Glutamatergic neuron (in vitro differentiated cells): ENCODE data around the gene SLC6A6. TPM values are rescaled to one million over a fixed set of nuclear protein-coding genes. Genes with fewer than 3 reads are reported as not detected.
A peak's percentile ranks its signal among the peaks of the same experiment; 100 is the strongest.

Experiments used
- DNase-seq: peaks from one replicate; pipeline ENCODE4 v3.0.0; 2022
- H3K27ac Mint-ChIP-seq: one replicate; pipeline ENCODE4 v1.8.0; 2020; ENCODE audit warnings: mild to moderate bottlenecking, mixed read lengths, inconsistent platforms; ENCODE audit not compliant: unreplicated experiment
- H3K27me3 Mint-ChIP-seq: one replicate; pipeline ENCODE4 v1.8.0; 2020; ENCODE audit warnings: mild to moderate bottlenecking, moderate library complexity, mixed read lengths, inconsistent platforms; ENCODE audit not compliant: unreplicated experiment
- H3K36me3 Mint-ChIP-seq: one replicate; pipeline ENCODE4 v1.8.0; 2020; ENCODE audit warnings: mild to moderate bottlenecking, mixed read lengths, inconsistent platforms; ENCODE audit not compliant: unreplicated experiment
- H3K4me1 Mint-ChIP-seq: one replicate; pipeline ENCODE4 v1.8.0; 2020; ENCODE audit warnings: mild to moderate bottlenecking, low read depth, mixed read lengths, inconsistent platforms; ENCODE audit not compliant: unreplicated experiment
- H3K4me3 Mint-ChIP-seq: one replicate; pipeline ENCODE4 v1.8.0; 2020; ENCODE audit warnings: mild to moderate bottlenecking, mixed read lengths, inconsistent platforms; ENCODE audit not compliant: unreplicated experiment
- H3K9me3 Mint-ChIP-seq: one replicate; pipeline ENCODE4 v1.8.0; 2020; ENCODE audit warnings: mild to moderate bottlenecking, moderate library complexity, mixed read lengths, inconsistent platforms; ENCODE audit not compliant: unreplicated experiment
- total RNA-seq: library from RNA; stranded (reverse); fragmentation: NEBNext Ultra II Directional; extraction: Animal tissue kit (Norgen Biotek cat#: 25700); gene quantifications from one replicate; pipeline ENCODE4 v1.2.1, GENCODE V29; 2021; ENCODE audit not compliant: unreplicated experiment
- TF ChIP-seq, protein P1 (sequence below): fragments of 200-600 bp; sonication (generic); IDR thresholded peaks from one replicate; pipeline ENCODE4 v1.5.0; 2021; ENCODE audit not compliant: partially characterized antibody, unreplicated experiment

Gene SLC6A6
- total RNA-seq, 1 donor from 2014 or later = 21.9 TPM

- peak; percentile 2 for DNase-seq
- H3K27ac Mint-ChIP-seq = no peak overlapping the region
- peaks cover 8% of the 10 kb centered on the region for H3K36me3 Mint-ChIP-seq
- H3K4me1 Mint-ChIP-seq = no peaks in the 10 kb centered on the region
- H3K9me3 Mint-ChIP-seq = peaks cover 1% of the 10 kb centered on the region
- H3K4me3 Mint-ChIP-seq = no peak overlapping the region
- TF ChIP-seq, protein P1, sequence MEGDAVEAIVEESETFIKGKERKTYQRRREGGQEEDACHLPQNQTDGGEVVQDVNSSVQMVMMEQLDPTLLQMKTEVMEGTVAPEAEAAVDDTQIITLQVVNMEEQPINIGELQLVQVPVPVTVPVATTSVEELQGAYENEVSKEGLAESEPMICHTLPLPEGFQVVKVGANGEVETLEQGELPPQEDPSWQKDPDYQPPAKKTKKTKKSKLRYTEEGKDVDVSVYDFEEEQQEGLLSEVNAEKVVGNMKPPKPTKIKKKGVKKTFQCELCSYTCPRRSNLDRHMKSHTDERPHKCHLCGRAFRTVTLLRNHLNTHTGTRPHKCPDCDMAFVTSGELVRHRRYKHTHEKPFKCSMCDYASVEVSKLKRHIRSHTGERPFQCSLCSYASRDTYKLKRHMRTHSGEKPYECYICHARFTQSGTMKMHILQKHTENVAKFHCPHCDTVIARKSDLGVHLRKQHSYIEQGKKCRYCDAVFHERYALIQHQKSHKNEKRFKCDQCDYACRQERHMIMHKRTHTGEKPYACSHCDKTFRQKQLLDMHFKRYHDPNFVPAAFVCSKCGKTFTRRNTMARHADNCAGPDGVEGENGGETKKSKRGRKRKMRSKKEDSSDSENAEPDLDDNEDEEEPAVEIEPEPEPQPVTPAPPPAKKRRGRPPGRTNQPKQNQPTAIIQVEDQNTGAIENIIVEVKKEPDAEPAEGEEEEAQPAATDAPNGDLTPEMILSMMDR = no peak
- peaks cover 6% of the 10 kb centered on the region for H3K27me3 Mint-ChIP-seq
These were observed 120.4 kb downstream of the SLC6A6 start for GRCh38 chr3:14522768-14523167.

- TF ChIP-seq, protein P1 = no peak
- Mint-ChIP-seq H3K36me3 (peaks cover 8% of the 10 kb centered on the region), H3K9me3 (peaks cover 1% of the 10 kb centered on the region), H3K27ac (no peak overlapping the region), H3K4me3 (no peak overlapping the region), H3K27me3 (peaks cover 5% of the 10 kb centered on the region), H3K4me1 (no peaks in the 10 kb centered on the region)
- peak; percentile 8 for DNase-seq
These were observed 121.4 kb downstream of the SLC6A6 start for GRCh38 chr3:14523792-14524191.

DNA sequence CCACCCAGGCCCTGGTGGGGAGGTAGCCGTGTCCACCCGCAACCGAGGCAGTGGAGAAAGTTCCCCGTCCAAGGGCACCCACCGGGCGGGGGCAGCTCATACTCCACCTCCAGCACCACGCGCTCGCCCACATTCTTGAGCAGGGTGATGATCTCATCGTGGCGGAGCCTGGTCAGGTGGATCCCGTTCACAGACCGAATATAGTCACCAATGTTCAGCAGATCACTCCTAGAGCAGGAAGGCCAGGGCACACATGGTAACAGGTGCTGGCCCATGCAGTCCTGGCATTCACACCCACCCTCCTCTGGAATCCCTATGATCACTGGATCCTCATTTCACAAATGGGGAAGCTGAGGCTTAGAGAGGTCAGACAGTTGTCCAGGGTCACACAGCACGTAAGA lies 121.9 kb downstream of the SLC6A6 start:
- Mint-ChIP-seq H3K4me3 (no peak overlapping the region), H3K9me3 (peaks cover 1% of the 10 kb centered on the region), H3K4me1 (no peaks in the 10 kb centered on the region), H3K27me3 (peaks cover 5% of the 10 kb centered on the region), H3K36me3 (peaks cover 8% of the 10 kb centered on the region), H3K27ac (no peak overlapping the region)
- TF ChIP-seq, protein P1 = no peak
- peak; percentile 7 for DNase-seq

DNA sequence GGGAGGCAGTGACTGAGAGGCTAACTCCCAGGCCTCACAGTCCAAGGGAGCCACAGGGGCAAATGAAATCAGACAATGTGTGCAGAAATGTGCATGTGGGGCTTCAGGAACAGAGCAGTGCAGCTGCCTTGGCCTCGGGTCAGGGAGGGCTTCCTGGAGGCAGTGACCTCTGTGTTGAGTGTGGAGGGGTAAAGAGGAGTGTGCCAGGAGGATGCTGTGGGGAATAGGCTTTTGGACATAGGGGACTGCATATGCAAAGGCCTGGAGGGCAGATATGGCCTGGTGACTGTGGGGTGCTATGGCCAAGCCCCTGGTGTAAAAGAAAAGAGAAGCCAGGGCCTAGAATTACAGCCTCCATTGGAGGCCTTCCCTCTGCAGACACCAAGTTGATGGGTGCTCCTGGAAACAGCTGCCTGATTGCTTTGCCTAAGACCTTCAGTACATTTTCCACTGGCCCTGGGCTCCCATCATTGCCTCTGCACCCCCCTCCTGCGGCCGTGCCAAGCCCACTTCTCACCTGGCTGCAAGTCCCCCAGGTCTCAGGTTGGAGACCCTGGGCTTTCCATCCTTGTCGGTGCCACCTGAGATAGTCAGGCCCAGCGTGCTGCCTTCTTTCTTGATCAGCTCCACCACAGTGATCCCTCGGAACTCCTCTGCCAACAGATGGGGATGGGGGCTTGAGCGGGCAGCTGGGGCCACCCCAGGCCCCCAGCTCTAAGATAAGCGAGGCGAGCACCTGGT lies 122.7 kb downstream of the SLC6A6 start:
- H3K9me3 Mint-ChIP-seq = peaks cover 1% of the 10 kb centered on the region
- no peaks in the 10 kb centered on the region for H3K4me1 Mint-ChIP-seq
- peaks cover 5% of the 10 kb centered on the region for H3K27me3 Mint-ChIP-seq
- TF ChIP-seq, protein P1 = no peak
- H3K27ac Mint-ChIP-seq = no peak overlapping the region
- peaks cover 8% of the 10 kb centered on the region for H3K36me3 Mint-ChIP-seq
- H3K4me3 Mint-ChIP-seq = no peak overlapping the region
- peak; percentile 5 for DNase-seq
